Epidermal melanocyte (primary cell): ENCODE results near the gene SLC23A2.
"Not testable (repeated sequence)": the region's sequence is repeated elsewhere in the genome, so short reads cannot be mapped to it uniquely, and the experiment has no call there.

Source experiments
- DNase-seq: peaks from one replicate; pipeline ENCODE4 v3.0.0; 2011; ENCODE audit warnings: low spot score; ENCODE audit not compliant: insufficient read length

Gene SLC23A2

GRCh38 chr20:5001174-5002076 lies at the start of gene SLC23A2:
Gene SLC23A2, minus strand, starts transcription at chr20:5001510. Its CDS starts 68,948 bp downstream, at chr20:4932562.
- no peak for DNase-seq

GRCh38 chr20:5046656-5047339 lies 45.5 kb upstream of the SLC23A2 start:
- DNase-seq = no peak

GRCh38 chr20:5045906-5046305 lies 44.6 kb upstream of the SLC23A2 start:
- no peak for DNase-seq

GRCh38 chr20:5044075-5044620 lies 42.8 kb upstream of the SLC23A2 start:
- no peak for DNase-seq

GRCh38 chr20:5041433-5041832 lies 40.1 kb upstream of the SLC23A2 start:
- DNase-seq = peak; percentile 20

- DNase-seq = no peak
Observed at GRCh38 chr20:5040345-5040744, 39.0 kb upstream of the SLC23A2 start.

- no peak for DNase-seq
Observed at GRCh38 chr20:5039889-5040288, 38.6 kb upstream of the SLC23A2 start.

- DNase-seq = no peak
Observed at GRCh38 chr20:5039255-5039657, 37.9 kb upstream of the SLC23A2 start.

GRCh38 chr20:5036828-5037227 lies 35.5 kb upstream of the SLC23A2 start:
- DNase-seq = no peak

GRCh38 chr20:5035518-5035917 lies 34.2 kb upstream of the SLC23A2 start:
- DNase-seq = not testable (repeated sequence)

GRCh38 chr20:5033566-5033965 lies 32.3 kb upstream of the SLC23A2 start:
- no peak for DNase-seq

GRCh38 chr20:5031701-5032100 lies 30.4 kb upstream of the SLC23A2 start:
- not testable (repeated sequence) for DNase-seq

GRCh38 chr20:5031206-5031557 lies 29.9 kb upstream of the SLC23A2 start:
- no peak for DNase-seq

GRCh38 chr20:5030348-5031205 lies 29.3 kb upstream of the SLC23A2 start:
- DNase-seq = no peak

GRCh38 chr20:5028258-5029059 lies 27.1 kb upstream of the SLC23A2 start:
- not testable (repeated sequence) for DNase-seq

GRCh38 chr20:5024982-5025381 lies 23.7 kb upstream of the SLC23A2 start:
- DNase-seq = no peak

- no peak for DNase-seq
Observed at GRCh38 chr20:5024103-5024502, 22.8 kb upstream of the SLC23A2 start.

- DNase-seq = not testable (repeated sequence)
Observed at GRCh38 chr20:5023171-5023570, 21.9 kb upstream of the SLC23A2 start.

- DNase-seq = no peak
Observed at GRCh38 chr20:5020760-5021159, 19.4 kb upstream of the SLC23A2 start.

- no peak for DNase-seq
Observed at GRCh38 chr20:5013682-5014447, 12.6 kb upstream of the SLC23A2 start.
